Measurements from ENCODE around the gene MYOT.
"Not testable (repeated sequence)": the region's sequence is repeated elsewhere in the genome, so short reads cannot be mapped to it uniquely, and the experiment has no call there.

MYOT gene

GRCh38 chr5:137837491-137838394, 29.9 kb upstream of the MYOT start:
- Mint-ChIP-seq H3K27ac (no peak overlapping the region), H3K4me1 (ENCODE audit: low read depth) (no peaks in the 10 kb centered on the region), H3K4me3 (no peak overlapping the region), H3K36me3 (ENCODE audit: low read depth) (no peaks in the 10 kb centered on the region), H3K9me3 (no peaks in the 10 kb centered on the region), H3K27me3 (no peaks in the 10 kb centered on the region)
- no peak for DNase-seq

- Mint-ChIP-seq H3K4me1 (ENCODE audit: low read depth) (no peaks in the 10 kb centered on the region), H3K36me3 (ENCODE audit: low read depth) (no peaks in the 10 kb centered on the region), H3K27me3 (no peaks in the 10 kb centered on the region), H3K4me3 (no peak overlapping the region), H3K27ac (no peak overlapping the region), H3K9me3 (no peaks in the 10 kb centered on the region)
- no peak for DNase-seq
Measured at GRCh38 chr5:137838976-137839375, 28.7 kb upstream of the MYOT start.

- Mint-ChIP-seq H3K4me1 (ENCODE audit: low read depth) (no peaks in the 10 kb centered on the region), H3K4me3 (no peak overlapping the region), H3K36me3 (ENCODE audit: low read depth) (peaks cover 5% of the 10 kb centered on the region), H3K27me3 (no peaks in the 10 kb centered on the region), H3K27ac (no peak overlapping the region), H3K9me3 (no peaks in the 10 kb centered on the region)
- no peak for DNase-seq
Measured at GRCh38 chr5:137842296-137842695, 25.4 kb upstream of the MYOT start.

- Mint-ChIP-seq H3K27me3 (no peaks in the 10 kb centered on the region), H3K36me3 (ENCODE audit: low read depth) (peaks cover 5% of the 10 kb centered on the region), H3K9me3 (no peaks in the 10 kb centered on the region), H3K4me3 (no peak overlapping the region), H3K27ac (no peak overlapping the region), H3K4me1 (ENCODE audit: low read depth) (no peaks in the 10 kb centered on the region)
- DNase-seq = no peak
Measured at GRCh38 chr5:137843676-137844299, 23.9 kb upstream of the MYOT start.

- no peak for DNase-seq
- Mint-ChIP-seq H3K27ac (no peak overlapping the region), H3K4me1 (ENCODE audit: low read depth) (no peaks in the 10 kb centered on the region)
Measured at GRCh38 chr5:137845472-137845871, 22.2 kb upstream of the MYOT start.

GRCh38 chr5:137847687-137848086, 20.0 kb upstream of the MYOT start:
- H3K4me1 Mint-ChIP-seq (ENCODE audit: low read depth) = no peaks in the 10 kb centered on the region
- no peaks in the 10 kb centered on the region for H3K27me3 Mint-ChIP-seq
- no peak for DNase-seq
- H3K9me3 Mint-ChIP-seq = no peaks in the 10 kb centered on the region
- H3K27ac Mint-ChIP-seq = no peak overlapping the region
- H3K4me3 Mint-ChIP-seq = no peak overlapping the region
- peaks cover 5% of the 10 kb centered on the region for H3K36me3 Mint-ChIP-seq (ENCODE audit: low read depth)

More at GRCh38 chr5:137845472-137845871, 22.2 kb upstream of the MYOT start:
- Mint-ChIP-seq H3K27me3 (no peaks in the 10 kb centered on the region), H3K9me3 (no peaks in the 10 kb centered on the region), H3K36me3 (ENCODE audit: low read depth) (peaks cover 5% of the 10 kb centered on the region), H3K4me3 (no peak overlapping the region)

GRCh38 chr5:137853165-137853564, 14.5 kb upstream of the MYOT start:
- not testable (repeated sequence) for DNase-seq; H3K27ac Mint-ChIP-seq; H3K4me3 Mint-ChIP-seq; H3K36me3 Mint-ChIP-seq (ENCODE audit: low read depth); H3K9me3 Mint-ChIP-seq; H3K27me3 Mint-ChIP-seq
- H3K4me1 Mint-ChIP-seq (ENCODE audit: low read depth) = peaks cover 11% of the 10 kb centered on the region

- peaks cover 14% of the 10 kb centered on the region for H3K4me1 Mint-ChIP-seq (ENCODE audit: low read depth)
- no peak for DNase-seq
- no peaks in the 10 kb centered on the region for H3K9me3 Mint-ChIP-seq
- no peaks in the 10 kb centered on the region for H3K27me3 Mint-ChIP-seq
- no peak overlapping the region for H3K27ac Mint-ChIP-seq
- H3K36me3 Mint-ChIP-seq (ENCODE audit: low read depth) = no peaks in the 10 kb centered on the region
- H3K4me3 Mint-ChIP-seq = no peak overlapping the region
Measured at GRCh38 chr5:137856201-137856600, 11.5 kb upstream of the MYOT start.

- Mint-ChIP-seq H3K9me3 (no peaks in the 10 kb centered on the region), H3K27ac (no peak overlapping the region), H3K4me1 (ENCODE audit: low read depth) (peaks cover 19% of the 10 kb centered on the region), H3K4me3 (no peak overlapping the region), H3K36me3 (ENCODE audit: low read depth) (no peaks in the 10 kb centered on the region), H3K27me3 (no peaks in the 10 kb centered on the region)
- no peak for DNase-seq
Measured at GRCh38 chr5:137856916-137857862, 10.5 kb upstream of the MYOT start.

- Mint-ChIP-seq H3K9me3 (no peaks in the 10 kb centered on the region), H3K27ac (no peak overlapping the region), H3K4me1 (ENCODE audit: low read depth) (peaks cover 19% of the 10 kb centered on the region), H3K36me3 (ENCODE audit: low read depth) (no peaks in the 10 kb centered on the region), H3K27me3 (no peaks in the 10 kb centered on the region), H3K4me3 (peak overlapping the region; percentile 42)
- DNase-seq = no peak
Measured at GRCh38 chr5:137858223-137858916, 9.3 kb upstream of the MYOT start.

GRCh38 chr5:137858954-137859353, 8.7 kb upstream of the MYOT start:
- Mint-ChIP-seq H3K9me3 (no peaks in the 10 kb centered on the region), H3K27ac (no peak overlapping the region), H3K36me3 (ENCODE audit: low read depth) (no peaks in the 10 kb centered on the region), H3K4me1 (ENCODE audit: low read depth) (peaks cover 19% of the 10 kb centered on the region), H3K4me3 (no peak overlapping the region), H3K27me3 (no peaks in the 10 kb centered on the region)
- DNase-seq = no peak

GRCh38 chr5:137862251-137862650, 5.4 kb upstream of the MYOT start:
- Mint-ChIP-seq H3K36me3 (ENCODE audit: low read depth) (no peaks in the 10 kb centered on the region), H3K4me3 (no peak overlapping the region), H3K4me1 (ENCODE audit: low read depth) (peaks cover 17% of the 10 kb centered on the region), H3K27ac (no peak overlapping the region), H3K27me3 (no peaks in the 10 kb centered on the region), H3K9me3 (no peaks in the 10 kb centered on the region)
- no peak for DNase-seq

- not testable (repeated sequence) for H3K4me3 Mint-ChIP-seq; DNase-seq; H3K27me3 Mint-ChIP-seq; H3K36me3 Mint-ChIP-seq (ENCODE audit: low read depth); H3K4me1 Mint-ChIP-seq (ENCODE audit: low read depth); H3K27ac Mint-ChIP-seq; H3K9me3 Mint-ChIP-seq
Measured at GRCh38 chr5:137863653-137864052, 4.0 kb upstream of the MYOT start.

All from activated T-cell treated with anti-CD3 and anti-CD28 coated beads, Interleukin-2, amount 50 U/mL, for 24 hours (primary cell).